ENCODE data around the gene DDX53. TPM values are rescaled to one million over a fixed set of nuclear protein-coding genes. Genes with fewer than 3 reads are reported as not detected.

The DDX53 gene
- total and polyA plus RNA-seq, 9 of the 15 experiments (the other 6 are each of a cell fraction or from before 2014, with no cell fraction given) = 0.25 to 3.3 (median 2.4) TPM

- no peaks in the 10 kb centered on the region for H4K20me1 ChIP-seq (replicated peaks; ENCODE audit: control insufficient read depth, insufficient read depth, low read length)
- no peak overlapping the region for H2AFZ ChIP-seq (ENCODE audit: low read depth, low read length)
- no TSS peak for BruUV-seq (replicated peaks)
- H3K9me3 ChIP-seq (replicated peaks; ENCODE audit: control insufficient read depth, insufficient read depth, low read depth, low read length) = no peaks in the 10 kb centered on the region
- H3K27ac ChIP-seq (ENCODE audit: extremely low read depth, low read depth, low read length) = no peak overlapping the region
- H3K4me2 ChIP-seq (ENCODE audit: insufficient read depth, low read length) = no peak overlapping the region
- no peaks in the 10 kb centered on the region for H3K79me2 ChIP-seq (ENCODE audit: control insufficient read depth, insufficient read depth, low read length)
- no peak for FAIRE-seq
- DNase-seq (ENCODE audit: extremely low read depth in 1 of 4, low spot score in 3 of 4) = peak in 1 of 4 experiments; percentile 41
- no peak for ATAC-seq
- intact Hi-C loops (cut with micrococcal nuclease) (no loop called here), in situ Hi-C loops (cut with MboI) (no loop called here)
- H3K36me3 ChIP-seq (ENCODE audit: control insufficient read depth, insufficient read depth, low read length) = no peaks in the 10 kb centered on the region
- no peaks in the 10 kb centered on the region for H3K9me1 ChIP-seq (ENCODE audit: control insufficient read depth, insufficient read depth, low read length)
- no peaks in the 10 kb centered on the region for H3K27me3 ChIP-seq (ENCODE audit: control insufficient read depth in 2 of 2, insufficient read depth in 2 of 2, low read length in 2 of 2)
- H3K9ac ChIP-seq (ENCODE audit: insufficient read depth in 1 of 2, low read depth in 2 of 2, low read length in 2 of 2) = no peak overlapping the region
- no peaks in the 10 kb centered on the region for H3K4me1 ChIP-seq (replicated peaks in 1 of 2; ENCODE audit: control insufficient read depth in 2 of 2, insufficient read depth in 2 of 2, low read length in 2 of 2)
- H3K4me3 ChIP-seq = no peak overlapping the region
- TF ChIP-seq RNF2 (IDR thresholded peaks at IDR 0.05) = no peak
- no peak for TF ChIP-seq ZBTB26 (CRISPR knock-in tag; IDR thresholded peaks at IDR 0.05)
- peak; percentile 26; the same call in 1 of the 2 replicates for TF ChIP-seq JUND (IDR thresholded peaks at IDR 0.05; ENCODE audit: borderline replicate concordance, low read depth, low read length)
- peak; percentile 72; the same call in 1 of the 3 replicates for TF ChIP-seq JUND (tag; IDR thresholded peaks at IDR 0.05; ENCODE audit: borderline replicate concordance, low read depth, low read length)
- no peak for TF ChIP-seq ZNF23 (CRISPR knock-in tag; IDR thresholded peaks at IDR 0.05)
- TF ChIP-seq CREB1 (IDR thresholded peaks at IDR 0.05) = no peak
- no peak for TF ChIP-seq CREB1 (CRISPR knock-in tag; IDR thresholded peaks at IDR 0.05)
- TF ChIP-seq POLR2B (IDR thresholded peaks at IDR 0.05; ENCODE audit: low read depth, partially characterized antibody) = no peak
- no peak for TF ChIP-seq MCM2 (IDR thresholded peaks at IDR 0.05; ENCODE audit: low read depth)
- peak; percentile 27; the same call in 1 of the 2 replicates for TF ChIP-seq ATF3 (IDR thresholded peaks at IDR 0.05)
- TF ChIP-seq ATF3 (CRISPR knock-in tag; conservative IDR thresholded peaks at IDR 0.05) = no peak
- no peak for TF ChIP-seq TFAM (CRISPR knock-in tag; conservative IDR thresholded peaks at IDR 0.05)
- CTCF ChIA-PET (ENCODE audit: low intra/inter-chr PET ratio) = no interaction called here
- POLR2A ChIA-PET = interaction anchor here (1.0 kb wide), 1 partner anchor 17 kb away, joined by 3 read pairs; no protein-coding TSS in a partner anchor
- WGBS (ENCODE audit: insufficient coverage, low coverage, missing lambda C conversion rate) = 0% methylated on average over 4 of the region's 6 CpGs
Measured at GRCh38 chrX:22952010-22952409, 47.8 kb upstream of the DDX53 start.
